Small intestine (tissue), 16 donors: ENCODE data around the gene XRCC1. TPM values are rescaled to one million over a fixed set of nuclear protein-coding genes. Genes with fewer than 3 reads are reported as not detected.

Source experiments
- DNase-seq, 2 donors: peaks; one replicate each; pipeline versions ENCODE4 v3.0.0 to v3.0.0-alpha.2; 2013
- FAIRE-seq: peaks from 2 replicates; lab custom pipeline; 2012; peaks lifted over from hg19 to GRCh38; lab: Jason Lieb, UNC
- H3K27ac ChIP-seq, 3 donors: one replicate each; pipeline ENCODE4 v1.5.1; 2013; ENCODE audit warnings: low read length in 2 of 3, mild to moderate bottlenecking in 2 of 3, control low read depth in 1 of 3, inconsistent platforms in 1 of 3, low read depth in 1 of 3, moderate library complexity in 1 of 3
- H3K27me3 ChIP-seq, 3 donors: one replicate each; pipeline ENCODE4 v1.6.1; 2013; ENCODE audit warnings: low read length in 3 of 3, inconsistent platforms in 1 of 3; ENCODE audit not compliant: control insufficient read depth in 3 of 3, insufficient read depth in 3 of 3
- H3K36me3 ChIP-seq, 3 donors: one replicate each; pipeline ENCODE4 v1.6.1; 2013; ENCODE audit warnings: low read length in 3 of 3, inconsistent platforms in 1 of 3, low read depth in 1 of 3, mild to moderate bottlenecking in 1 of 3, moderate library complexity in 1 of 3; ENCODE audit not compliant: control insufficient read depth in 3 of 3, insufficient read depth in 2 of 3
- H3K4me1 ChIP-seq, 3 donors: one replicate each; pipeline ENCODE4 v1.6.1; 2013; ENCODE audit warnings: low read length in 2 of 3, inconsistent platforms in 1 of 3, low read depth in 1 of 3, mild to moderate bottlenecking in 1 of 3, moderate library complexity in 1 of 3; ENCODE audit not compliant: control insufficient read depth in 3 of 3, insufficient read depth in 2 of 3
- H3K4me3 ChIP-seq, 3 donors: one replicate each; pipeline ENCODE4 v1.5.1; 2013; ENCODE audit warnings: low read length in 3 of 3, control low read depth in 1 of 3, inconsistent platforms in 1 of 3, low read depth in 1 of 3, mild to moderate bottlenecking in 1 of 3, moderate library complexity in 1 of 3
- H3K9me3 ChIP-seq, 2 donors: one replicate each; pipeline ENCODE4 v1.6.1; 2013; ENCODE audit warnings: low read depth in 1 of 2, low read length in 1 of 2; ENCODE audit not compliant: control insufficient read depth in 2 of 2, insufficient read depth in 1 of 2
- WGBS, 3 donors: extraction: QIAGEN DNeasy Blood & Tissue Kit; methylation state at CpG; one replicate each; pipeline ENCODE4 v1.1.7; 2013; 5-methylcytosine and 5-hydroxymethylcytosine counted together
- long read RNA-seq, 10 donors: transcript quantifications; one replicate each; lab custom pipeline, GENCODE V29; 2026
- polyA plus RNA-seq, 4 donors: library from polyadenylated mRNA; stranded (reverse) in 3 of 4; unstranded in 1 of 4; fragments of 200-250 nt in 3 of 4; fragments of 120-200 nt in 1 of 4; gene quantifications; one replicate each; pipeline versions ENCODE4 v1.2.1 to v1.2.3, GENCODE V29; 2013
- donor health status: healthy with polysubstance abuse.
- donor health status: control.
- donor health status: control.
- donor health status: Bipolar disorder and iron deficiency.
- donor health status: healthy.

XRCC1 gene
- polyA plus RNA-seq = 10 to 100 TPM in 3 of 4 donors, 1 to 10 TPM in 1; 9.7 to 46.3 (median 16.0) TPM
- long read RNA-seq, donor 1, partial matches to known transcripts = 13 of 16 reads
- long read RNA-seq, donor 1, other reads (novel, unspliced or antisense) = 0 of 16 reads
- long read RNA-seq, donor 2 = 0 reads
- long read RNA-seq, donor 3, partial matches to known transcripts = 10 of 11 reads
- long read RNA-seq, donor 3, other reads (novel, unspliced or antisense) = 0 of 11 reads
- long read RNA-seq, donor 4 = 0 reads
- long read RNA-seq, donor 5, partial matches to known transcripts = 0 of 1 reads
- long read RNA-seq, donor 5, other reads (novel, unspliced or antisense) = 0 of 1 reads
- long read RNA-seq, donor 6, partial matches to known transcripts = 0 of 2 reads
- long read RNA-seq, donor 6, other reads (novel, unspliced or antisense) = 0 of 2 reads
- long read RNA-seq, donor 7, transcript XRCC1-201 (17 exons, 2,802 nt) = major isoform, 8 of 14 reads
- long read RNA-seq, donor 7, partial matches to known transcripts = 5 of 14 reads
- long read RNA-seq, donor 7, other reads (novel, unspliced or antisense) = 0 of 14 reads
- long read RNA-seq, donor 8 = 0 reads
- long read RNA-seq, donor 9, partial matches to known transcripts = 0 of 1 reads
- long read RNA-seq, donor 9, other reads (novel, unspliced or antisense) = 0 of 1 reads
- long read RNA-seq, donor 10 = 0 reads

- H3K36me3 ChIP-seq = peaks cover 0 to 17% (median 2%) of the 10 kb centered on the region in 3 donors
- DNase-seq (peak; percentile 99), FAIRE-seq (no peak)
- WGBS, 3 donors = 0 to 1% (median 1%) methylated on average over 36 to 51 of the region's 51 CpGs
- H3K27ac ChIP-seq = peak within 1 kb of the TSS; percentile 57 to 83 (median 79)
- no peaks in the 10 kb centered on the region for H3K27me3 ChIP-seq
- peak within 1 kb of the TSS; percentile 38 to 99 (median 85) for H3K4me3 ChIP-seq
- H3K9me3 ChIP-seq = no peaks in the 10 kb centered on the region
- peaks cover 0 to 21% (median 0%) of the 10 kb centered on the region in 3 donors for H3K4me1 ChIP-seq
These were observed at the start of gene XRCC1, which contains the start of gene PINLYP for GRCh38 chr19:43575156-43575950. XRCC1 (minus strand) TSS chr19:43575527; CDS start chr19:43575458, 69 bp downstream. PINLYP (plus strand) TSS chr19:43575801; CDS start chr19:43577192, 1,391 bp downstream.

DNA sequence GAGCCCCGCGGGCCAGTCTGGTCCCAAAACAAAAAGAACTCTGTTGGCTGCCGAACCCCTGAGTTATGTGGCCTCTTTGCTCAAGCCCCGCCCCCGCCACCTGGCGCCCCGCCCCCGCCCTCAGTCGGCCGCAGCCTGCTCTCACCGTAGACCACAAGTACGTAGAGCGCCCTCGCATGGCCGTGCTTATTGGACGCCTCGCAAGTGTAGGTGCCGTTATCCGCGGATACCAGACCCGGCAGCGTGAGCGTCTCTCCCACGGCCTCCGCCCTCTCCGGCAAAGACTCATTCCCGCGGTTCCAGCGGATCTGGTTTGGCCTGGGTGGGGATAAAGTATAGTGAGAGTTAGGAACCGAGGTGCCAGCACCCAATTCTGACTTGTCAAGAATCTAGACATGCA, 49.6 kb upstream of the XRCC1 start:
- 26 to 58% (median 52%) methylated on average over 30 of the region's 30 CpGs for WGBS, 3 donors
- Histone ChIP-seq H3K27ac (no peak overlapping the region), H3K27me3 (peaks cover 0 to 3% (median 0%) of the 10 kb centered on the region in 3 donors), H3K9me3 (no peaks in the 10 kb centered on the region), H3K4me1 (peaks cover 0 to 6% (median 5%) of the 10 kb centered on the region in 3 donors), H3K4me3 (no peak overlapping the region), H3K36me3 (peaks cover 0 to 14% (median 0%) of the 10 kb centered on the region in 3 donors)
- DNase-seq (peak; percentile 52 to 55), FAIRE-seq (no peak)

GRCh38 chr19:43623889-43624670, 48.8 kb upstream of the XRCC1 start:
- Histone ChIP-seq H3K27ac (no peak overlapping the region), H3K27me3 (peaks cover 0 to 3% (median 0%) of the 10 kb centered on the region in 3 donors), H3K4me1 (peaks cover 0 to 6% (median 6%) of the 10 kb centered on the region in 3 donors), H3K36me3 (peaks cover 0 to 14% (median 0%) of the 10 kb centered on the region in 3 donors), H3K9me3 (no peaks in the 10 kb centered on the region), H3K4me3 (no peak overlapping the region)
- FAIRE-seq (no peak), DNase-seq (no peak)
- 83 to 93% (median 91%) methylated on average over 35 of the region's 35 CpGs for WGBS, 3 donors

DNA sequence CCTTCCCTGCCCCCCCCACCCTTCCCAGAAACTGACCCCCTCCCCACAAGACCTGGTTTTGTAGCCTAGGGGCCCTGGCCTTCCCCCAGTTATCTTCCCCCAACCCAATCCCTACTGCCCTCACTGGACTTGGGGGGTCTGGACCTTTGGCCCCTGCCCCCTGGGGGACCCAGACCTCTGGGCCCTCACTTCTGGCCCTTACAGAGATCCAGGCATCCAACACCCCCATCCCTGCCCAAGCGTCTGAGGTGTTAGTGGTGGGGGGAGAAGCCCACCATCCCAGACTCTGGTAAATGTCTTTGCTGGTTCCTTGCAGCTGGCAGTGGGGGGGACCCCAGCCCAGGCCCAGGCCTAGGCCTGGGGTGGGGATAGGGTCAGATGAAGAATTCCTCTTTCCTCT, 47.6 kb upstream of the XRCC1 start:
- H3K9me3 ChIP-seq = no peaks in the 10 kb centered on the region
- H3K27me3 ChIP-seq = peaks cover 0 to 3% (median 0%) of the 10 kb centered on the region in 3 donors
- FAIRE-seq (no peak), DNase-seq (no peak)
- WGBS, 3 donors = 80 to 92% (median 85%) methylated on average over 1 of the region's 1 CpG
- H3K27ac ChIP-seq = no peak overlapping the region
- H3K4me3 ChIP-seq = no peak overlapping the region
- H3K4me1 ChIP-seq = peaks cover 0 to 9% (median 9%) of the 10 kb centered on the region in 3 donors
- peaks cover 0 to 14% (median 0%) of the 10 kb centered on the region in 3 donors for H3K36me3 ChIP-seq

- DNase-seq (no peak), FAIRE-seq (no peak)
- 65 to 79% (median 73%) methylated on average over 4 of the region's 4 CpGs for WGBS, 3 donors
- H3K27me3 ChIP-seq = peaks cover 0 to 3% (median 0%) of the 10 kb centered on the region in 3 donors
- H3K9me3 ChIP-seq = no peaks in the 10 kb centered on the region
- no peak overlapping the region for H3K27ac ChIP-seq
- H3K4me1 ChIP-seq = peaks cover 0 to 9% (median 9%) of the 10 kb centered on the region in 3 donors
- H3K36me3 ChIP-seq = peaks cover 0 to 14% (median 0%) of the 10 kb centered on the region in 3 donors
- no peak overlapping the region for H3K4me3 ChIP-seq
These were observed 46.7 kb upstream of the XRCC1 start for GRCh38 chr19:43622070-43622469.

DNA sequence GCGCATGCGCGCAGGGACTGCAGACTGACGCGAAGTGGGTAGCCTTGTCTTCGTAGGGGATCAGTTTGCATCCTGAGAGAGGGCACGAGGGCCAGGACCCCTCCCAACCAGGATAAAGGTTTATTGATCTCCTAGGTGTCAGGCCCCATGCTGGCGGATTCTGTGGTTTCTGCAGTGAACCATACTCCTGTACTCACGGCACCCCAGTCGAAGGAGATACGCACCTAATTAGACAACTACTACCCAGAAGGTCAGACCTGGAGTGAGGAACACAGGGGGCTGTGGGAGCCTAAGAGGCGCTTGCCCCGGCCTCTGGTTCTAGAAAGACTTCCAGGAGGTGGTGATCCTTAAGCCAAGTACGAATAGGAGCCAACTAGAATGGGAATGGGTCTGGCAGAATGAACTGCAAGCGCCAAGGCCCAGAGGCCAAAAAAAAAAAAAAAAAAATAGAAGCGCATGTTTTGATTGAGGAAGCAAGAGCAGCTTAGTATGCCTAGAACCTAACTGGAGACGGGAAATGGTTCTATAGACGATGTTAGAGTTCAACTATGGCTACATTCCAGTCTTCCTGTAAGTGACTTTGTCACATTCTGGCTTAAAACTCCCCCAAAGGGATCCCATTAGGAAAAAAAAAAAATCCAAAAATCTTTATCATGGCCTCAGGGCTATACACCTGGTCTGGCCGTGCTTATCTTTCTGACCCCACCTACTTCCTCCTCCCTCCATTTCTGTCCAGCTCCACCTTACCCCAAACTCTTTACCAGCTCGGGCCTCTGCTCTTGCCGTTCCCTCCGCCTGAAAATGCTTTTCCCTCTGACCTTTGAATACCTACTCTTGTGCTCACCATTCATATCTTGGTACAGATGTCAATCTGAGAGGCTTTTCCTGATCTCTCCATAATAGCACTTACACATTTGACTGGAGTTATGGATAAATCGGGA, 45.0 kb upstream of the XRCC1 start:
- DNase-seq (no peak), FAIRE-seq (no peak)
- Histone ChIP-seq H3K27me3 (no peaks in the 10 kb centered on the region), H3K4me3 (peak overlapping the region; percentile 71 to 99 (median 77)), H3K36me3 (peaks cover 0 to 6% (median 0%) of the 10 kb centered on the region in 3 donors), H3K4me1 (peaks cover 0 to 9% (median 9%) of the 10 kb centered on the region in 3 donors), H3K9me3 (no peaks in the 10 kb centered on the region), H3K27ac (peak overlapping the region; percentile 57 to 99 (median 97))
- 30 to 43% (median 42%) methylated on average over 23 of the region's 23 CpGs for WGBS, 3 donors
